OCI-LY7 (cell line): Measurements from ENCODE around the gene PATJ.
"Not testable (repeated sequence)": the region's sequence is repeated elsewhere in the genome, so short reads cannot be mapped to it uniquely, and the experiment has no call there.

ENCODE experiments used
- CTCF ChIP-seq: fragments of 200-600 bp; sonication (generic); conservative IDR thresholded peaks from 2 replicates; pipeline ENCODE4 v1.5.1; 2014; ENCODE audit warnings: mild to moderate bottlenecking, antibody characterized with exemption, low read length, moderate library complexity, mixed read lengths
- EZH2phosphoT487 ChIP-seq: fragments of 200-600 bp; sonication (generic); IDR thresholded peaks from 2 replicates; pipeline ENCODE4 v1.6.1; 2018; ENCODE audit warnings: low read depth, borderline replicate concordance, mild to moderate bottlenecking, mixed run types, antibody characterized with exemption, low read length, moderate library complexity, mixed read lengths

GRCh38 chr1:62185233-62185632 lies 443.0 kb downstream of the PATJ start:
- not testable (repeated sequence) for TF ChIP-seq CTCF, EZH2phosphoT487
